Esophagus mucosa (tissue), 1 donor: Measurements from ENCODE around the gene PTN. TPM values are rescaled to one million over a fixed set of nuclear protein-coding genes. Genes with fewer than 3 reads are reported as not detected.
"Not testable (repeated sequence)": the region's sequence is repeated elsewhere in the genome, so short reads cannot be mapped to it uniquely, and the experiment has no call there.

Source experiments
- ATAC-seq: fragments of 200-7000 bp; cut with Tn5 transposase; one replicate; pipeline ENCODE4 v1.9.1; 2020
- total RNA-seq: library from RNA; stranded (reverse); gene quantifications from one replicate; pipeline ENCODE4 v1.2.4, GENCODE V29; 2023
- donor health status: DM: yes; HTN: yes; CAD: no.

PTN gene
- total RNA-seq, 1 donor from 2014 or later: 28.6 TPM

DNA sequence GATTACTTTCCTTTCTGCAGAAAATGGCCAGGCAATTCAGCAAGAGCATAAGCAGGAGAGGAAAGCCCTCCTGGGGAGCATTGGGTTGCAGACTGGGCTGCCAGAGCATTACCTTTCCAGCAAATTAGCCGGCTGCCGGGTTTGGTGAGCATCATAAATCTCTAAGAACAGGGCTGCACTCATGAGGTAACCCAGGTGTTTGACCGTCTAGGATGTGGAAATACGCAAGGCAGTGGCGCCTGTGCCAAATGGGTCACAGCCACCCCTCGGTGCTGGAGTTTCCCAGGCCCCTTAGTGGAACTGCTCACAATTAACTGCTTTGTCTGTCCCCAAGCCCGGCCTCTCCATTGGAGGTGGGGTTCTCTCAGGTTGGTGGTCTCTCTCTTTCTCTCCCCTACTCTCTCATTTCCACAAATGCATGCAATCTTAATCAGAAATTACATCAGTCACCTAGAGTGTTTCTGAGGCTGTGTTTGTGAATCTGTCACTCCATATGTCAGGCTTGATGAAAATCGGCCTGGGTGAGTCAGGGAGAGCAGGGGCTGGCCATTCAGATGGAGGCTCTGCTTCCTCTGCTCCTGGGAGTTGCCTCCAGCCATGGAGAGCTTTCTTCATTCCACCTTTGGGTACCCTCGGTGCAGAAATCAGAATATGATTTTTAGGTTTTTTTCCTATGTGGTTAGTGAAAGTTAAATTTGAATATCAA lies 26.7 kb downstream of the PTN start:
- no peak for ATAC-seq

DNA sequence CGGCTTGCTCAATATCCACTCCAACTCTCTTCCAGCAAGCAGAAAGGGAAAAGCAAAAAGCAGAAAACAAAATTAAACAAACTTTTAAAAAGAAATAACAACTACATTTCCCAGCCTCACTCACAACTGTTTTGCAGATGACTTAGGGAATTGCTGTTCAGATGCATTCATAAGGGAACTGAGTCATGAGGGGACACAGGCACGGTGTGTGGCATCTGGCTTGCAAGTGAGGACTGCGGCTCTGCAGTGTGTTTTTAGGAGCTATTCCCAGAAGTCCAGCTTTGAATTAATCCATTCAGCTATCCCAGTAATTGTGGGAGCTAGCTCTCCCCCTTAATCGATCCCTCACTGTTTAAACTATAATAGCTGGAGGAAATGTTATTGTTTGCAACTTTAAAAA lies 30.3 kb downstream of the PTN start:
- no peak for ATAC-seq

DNA sequence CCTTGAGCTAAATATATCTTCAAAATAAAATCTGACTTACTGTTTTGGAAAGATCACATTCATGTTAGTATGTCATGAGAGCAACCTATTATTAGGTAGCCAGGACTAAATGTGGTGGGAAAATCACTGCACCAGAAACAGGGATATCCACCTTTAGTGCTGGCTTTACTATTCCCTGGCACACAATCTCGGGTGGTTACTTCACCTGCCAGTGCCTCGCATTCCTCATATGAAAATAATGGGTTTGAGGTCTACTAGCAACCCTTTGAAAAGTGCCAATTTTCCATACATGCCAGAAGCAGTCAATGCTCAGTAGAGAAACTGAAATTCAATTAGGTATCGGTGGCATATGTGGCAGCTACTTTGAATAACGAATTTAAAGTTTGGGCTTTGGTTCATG lies 36.8 kb downstream of the PTN start:
- ATAC-seq: no peak

DNA sequence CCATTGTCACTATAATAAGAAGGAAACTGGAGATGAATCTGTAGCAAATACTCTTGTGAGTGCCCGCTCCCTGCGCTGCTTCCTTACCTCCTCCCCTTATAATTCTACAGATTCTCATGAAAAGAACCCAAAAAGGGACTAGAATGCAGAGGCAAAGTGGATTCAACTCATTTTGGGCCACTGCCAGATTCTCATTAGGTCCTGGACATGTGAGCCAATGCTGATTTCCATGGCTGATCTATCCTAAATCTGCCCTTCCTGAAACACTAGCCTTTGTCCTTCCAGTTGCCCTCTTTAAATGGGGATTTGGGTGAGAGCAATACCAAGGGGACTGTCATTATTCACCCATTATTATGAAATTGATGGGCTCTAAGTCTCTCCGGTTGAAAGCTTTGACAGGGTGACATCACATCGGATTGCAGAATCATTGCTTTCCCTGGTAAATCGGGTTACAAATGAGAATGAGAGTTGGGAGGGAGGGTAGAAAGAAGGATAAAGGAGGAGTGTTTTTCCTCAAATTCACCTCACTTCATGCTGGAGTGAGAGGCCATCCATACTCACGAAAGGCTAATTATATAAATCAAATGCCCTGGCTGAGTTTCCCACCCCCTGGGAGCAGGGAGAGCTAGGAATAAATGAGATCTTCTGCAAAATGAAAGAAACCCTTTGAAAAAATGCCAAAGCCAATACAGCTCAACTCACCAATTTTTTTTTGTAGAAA lies 37.5 kb downstream of the PTN start:
- no peak for ATAC-seq

DNA sequence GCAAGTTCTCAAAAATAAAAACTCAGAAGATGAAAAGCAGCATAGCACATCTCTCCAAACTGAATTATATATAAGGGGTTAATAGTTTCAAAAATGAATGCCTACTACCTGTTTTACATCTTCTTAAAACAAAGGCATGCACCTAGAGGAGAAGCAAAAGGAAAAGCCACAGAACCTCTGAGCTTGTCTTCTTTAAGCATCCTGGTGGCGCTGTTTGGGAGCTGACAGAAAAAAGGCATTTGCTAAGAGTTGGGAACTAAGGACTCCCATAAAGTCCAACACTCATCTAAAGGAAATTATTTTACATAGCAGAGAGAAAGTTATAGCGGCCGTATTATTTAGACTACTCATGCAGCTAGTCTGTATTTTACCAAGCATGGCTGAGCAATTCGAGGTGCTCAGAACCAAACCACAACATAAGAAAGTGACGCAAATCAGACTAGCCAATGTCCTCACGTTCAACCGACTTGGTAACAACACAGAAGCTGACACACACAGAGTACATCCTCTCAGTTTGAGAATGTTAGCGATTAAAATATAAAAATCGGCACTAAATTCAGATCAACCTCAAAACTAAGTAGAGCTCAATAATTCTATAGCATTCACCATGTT lies 38.8 kb downstream of the PTN start:
- no peak for ATAC-seq

DNA sequence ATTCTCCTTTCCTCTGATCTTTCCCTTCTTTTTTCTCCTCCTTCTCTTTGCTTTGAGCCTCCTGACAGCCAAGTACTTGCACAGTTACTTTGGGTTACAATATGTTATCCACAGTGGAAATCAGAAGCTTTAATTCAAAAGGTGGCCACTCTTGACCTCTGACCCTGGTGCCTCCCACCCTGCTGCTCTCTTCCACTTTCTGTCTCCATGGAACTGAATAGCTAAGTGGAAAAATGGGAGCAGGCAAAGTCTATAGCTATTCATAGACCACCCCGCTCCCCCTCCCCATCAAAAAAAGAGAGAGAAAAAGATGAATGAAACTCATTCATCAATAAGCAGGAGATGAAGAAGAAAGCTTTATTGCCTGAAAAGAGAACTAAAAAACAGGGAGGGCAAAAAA lies 39.4 kb downstream of the PTN start:
- ATAC-seq: no peak

DNA sequence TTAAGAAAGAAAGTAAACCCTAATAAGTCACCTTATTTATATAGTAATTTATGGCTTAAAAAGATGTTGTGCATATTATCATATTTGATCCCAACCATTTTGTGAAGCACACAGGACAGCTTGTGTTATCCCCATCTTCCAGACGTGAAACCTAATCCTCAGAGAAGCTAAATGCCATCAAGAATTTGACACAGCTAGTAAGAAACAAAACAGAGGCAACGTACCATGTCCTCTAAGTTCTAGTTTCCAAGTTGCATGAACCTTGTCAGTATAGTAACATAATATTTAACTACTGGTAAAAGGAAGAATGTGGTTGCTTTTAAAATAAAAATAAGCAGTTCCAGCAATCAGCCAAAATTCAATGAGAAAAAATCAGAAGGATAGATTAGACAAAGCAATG lies 41.5 kb downstream of the PTN start:
- no peak for ATAC-seq

DNA sequence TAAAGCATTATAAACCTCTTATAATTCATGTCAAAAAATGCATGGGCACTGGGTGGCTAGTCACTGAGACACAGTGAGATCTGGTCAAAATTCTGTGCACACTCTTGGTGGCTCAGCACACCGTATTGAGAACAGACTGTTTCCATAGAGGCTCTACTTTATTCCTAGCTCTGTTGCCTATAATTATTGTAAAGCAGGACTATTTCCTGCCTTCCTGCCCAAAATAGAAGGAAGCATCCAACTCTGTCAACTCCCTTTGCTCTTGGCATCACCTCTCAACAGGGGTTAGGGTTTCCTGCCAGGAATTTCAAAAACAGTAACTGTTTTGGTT lies 45.1 kb downstream of the PTN start:
- no peak for ATAC-seq

DNA sequence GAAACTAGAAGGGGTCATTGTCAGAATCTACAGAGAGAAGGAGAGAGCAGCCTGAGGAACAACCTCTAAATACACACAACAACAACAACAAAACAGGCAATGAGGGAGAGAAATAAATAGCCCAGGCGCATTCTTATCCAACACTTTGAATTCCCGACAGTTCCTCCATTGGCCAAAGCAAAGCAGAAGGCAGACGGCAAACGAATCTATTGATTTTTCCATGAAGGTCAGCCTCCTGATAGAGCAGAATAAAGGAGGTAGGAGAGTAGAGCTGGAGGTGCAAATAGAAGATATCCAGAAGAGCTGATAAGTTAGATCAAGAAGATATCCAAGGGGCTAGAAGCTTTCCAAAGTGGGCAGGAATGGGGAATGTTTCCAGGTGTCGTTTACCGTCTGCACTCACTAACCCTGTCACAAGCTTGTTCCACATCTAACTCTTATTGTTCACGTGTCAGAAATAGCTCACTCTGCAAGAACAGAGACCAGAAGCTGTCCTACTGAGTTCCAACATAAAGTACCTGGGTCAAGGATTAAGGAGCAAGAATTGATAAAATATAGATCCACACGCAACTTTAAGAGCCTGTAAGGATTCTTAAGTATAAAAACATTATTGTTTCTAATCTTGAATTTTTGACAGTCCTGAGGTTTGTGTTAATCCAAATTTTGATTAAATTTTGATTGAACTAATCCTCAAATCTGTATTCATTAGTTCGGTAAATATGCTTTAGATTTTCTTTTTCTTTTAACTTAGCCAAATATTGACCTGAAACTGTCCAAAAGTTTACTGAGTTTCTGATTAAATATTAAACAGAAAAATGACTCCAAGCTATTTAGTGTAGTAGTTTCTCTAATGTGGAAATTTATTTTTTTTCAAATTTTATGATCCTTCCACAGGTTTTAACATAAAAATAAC lies 45.7 kb downstream of the PTN start:
- no peak for ATAC-seq

DNA sequence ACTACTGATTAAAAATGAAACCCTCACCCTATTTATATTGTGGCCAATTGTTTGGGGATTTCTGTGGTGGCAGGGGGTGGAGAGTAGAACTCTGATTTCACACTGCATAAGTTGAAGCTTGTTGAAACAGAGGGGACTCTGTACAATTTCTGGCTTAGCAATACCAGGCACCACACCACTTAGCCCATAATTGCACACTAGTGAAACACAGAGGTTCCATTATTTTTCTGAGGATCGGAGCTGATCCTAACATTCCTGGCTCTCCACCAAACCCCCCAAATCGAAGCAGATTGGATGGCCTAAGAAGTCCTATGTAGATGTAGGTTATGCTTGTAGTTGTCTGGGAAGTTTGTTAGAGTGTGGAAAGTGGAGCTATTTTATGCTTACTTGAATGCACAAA lies 47.0 kb downstream of the PTN start:
- no peak for ATAC-seq

DNA sequence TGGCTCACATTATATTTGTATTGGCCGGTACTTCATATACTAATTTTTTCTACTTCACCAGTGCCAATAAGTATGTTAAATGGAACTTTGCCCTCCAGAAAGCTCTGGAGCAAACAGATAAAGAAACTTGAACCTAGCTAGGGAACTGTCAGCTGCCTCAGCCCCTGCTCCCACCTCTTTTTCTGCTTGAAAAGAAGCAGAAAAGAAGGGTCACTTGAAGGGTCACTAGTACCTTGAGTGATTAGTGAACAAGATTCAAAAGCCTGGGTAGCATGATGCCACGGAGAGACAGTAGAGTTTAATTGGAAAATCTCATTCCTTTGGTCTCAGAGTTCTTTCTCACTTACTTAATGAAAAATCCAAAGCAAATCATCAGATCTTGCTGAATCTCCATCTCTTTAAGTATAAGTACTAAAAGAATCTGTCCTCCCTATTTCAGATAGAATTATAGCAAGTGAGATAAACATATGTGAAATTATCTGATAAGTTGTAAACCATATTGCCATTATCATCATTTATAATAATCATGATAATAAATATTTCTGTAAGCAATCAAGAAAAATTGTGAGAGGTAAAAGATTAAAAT lies 47.7 kb downstream of the PTN start:
- no peak for ATAC-seq

DNA sequence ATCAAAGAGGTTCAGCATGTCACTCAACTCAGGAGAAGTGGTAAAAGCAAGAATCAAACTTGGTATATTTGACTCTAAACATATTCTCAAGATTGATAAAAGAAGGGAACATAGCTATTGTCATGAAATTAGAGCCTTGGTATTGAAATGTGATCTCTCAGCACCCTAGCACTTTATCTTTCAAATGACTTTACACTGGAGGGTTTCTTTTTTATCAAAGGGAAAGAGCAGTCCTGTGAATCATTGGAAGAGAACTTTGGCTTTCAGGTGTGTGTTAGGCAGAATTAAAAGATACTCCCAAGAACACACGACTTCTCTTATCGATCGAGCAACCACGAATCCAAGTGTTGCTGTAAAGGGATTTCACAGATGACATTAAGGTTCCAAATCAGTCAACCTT lies 54.4 kb downstream of the PTN start:
- no peak for ATAC-seq

DNA sequence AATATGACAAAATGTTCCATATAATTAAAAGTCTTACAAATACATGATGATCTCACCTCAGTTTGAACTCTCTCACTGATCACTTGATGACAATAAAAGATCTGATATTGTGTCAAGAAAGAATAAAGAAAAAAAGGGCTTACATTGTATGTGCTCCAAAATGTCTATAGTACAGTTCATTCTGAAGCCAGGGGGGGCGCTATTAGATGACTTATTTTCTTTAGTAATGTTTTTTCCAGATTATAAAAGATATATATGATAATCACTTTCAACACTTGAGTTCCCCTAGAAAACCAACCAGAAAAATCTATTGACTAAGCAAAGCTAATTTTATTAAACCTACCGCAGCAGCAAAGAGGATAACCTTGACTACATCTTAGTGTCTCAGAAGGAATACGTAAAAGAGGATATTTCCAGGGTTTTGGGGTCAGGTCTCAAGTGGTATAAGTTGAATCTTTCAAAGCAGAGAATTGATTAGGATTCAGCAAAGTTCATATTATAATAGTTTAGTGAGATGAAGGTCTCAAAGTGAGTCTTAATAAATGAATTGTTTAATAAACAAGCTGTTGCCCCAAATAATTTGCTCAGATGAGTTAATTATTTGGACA lies 55.8 kb downstream of the PTN start:
- ATAC-seq: no peak

DNA sequence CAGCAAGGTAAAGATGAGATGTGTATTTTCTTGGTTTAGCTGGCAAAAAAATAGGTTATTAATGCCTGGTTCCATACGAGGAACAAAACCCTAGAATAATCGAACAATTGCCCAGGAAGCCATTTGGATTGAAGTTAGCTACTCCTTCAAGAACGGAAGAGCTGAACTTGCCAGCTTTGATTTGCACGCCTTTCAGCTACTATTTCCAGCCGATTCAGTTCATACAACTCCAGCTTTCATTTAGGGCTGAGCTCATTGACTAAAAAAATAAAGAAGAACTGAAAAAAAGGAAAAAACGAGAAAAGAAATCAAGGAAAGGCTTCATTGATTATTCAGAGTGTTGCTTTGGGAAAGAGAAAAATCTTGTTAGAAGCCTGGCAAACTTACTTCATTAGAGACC lies 60.4 kb downstream of the PTN start:
- ATAC-seq: no peak

DNA sequence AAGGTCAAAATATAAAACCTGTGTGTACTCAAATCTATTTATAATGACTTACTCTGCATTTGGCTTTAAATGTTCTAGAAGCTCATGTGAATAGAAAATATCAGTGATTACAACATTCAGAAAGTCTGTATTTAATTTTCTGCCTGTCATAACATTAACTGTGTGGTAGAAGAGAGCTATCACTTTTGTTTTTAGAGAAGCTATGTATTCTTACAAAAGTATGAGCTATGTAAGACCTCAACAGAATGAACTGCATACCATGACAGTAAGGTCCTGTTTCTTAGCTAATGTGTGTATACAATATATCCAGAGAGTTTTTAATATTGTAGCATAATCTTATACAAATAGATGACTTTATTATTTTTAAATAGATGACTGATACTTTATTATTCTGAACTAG lies 61.5 kb downstream of the PTN start:
- ATAC-seq: no peak

DNA sequence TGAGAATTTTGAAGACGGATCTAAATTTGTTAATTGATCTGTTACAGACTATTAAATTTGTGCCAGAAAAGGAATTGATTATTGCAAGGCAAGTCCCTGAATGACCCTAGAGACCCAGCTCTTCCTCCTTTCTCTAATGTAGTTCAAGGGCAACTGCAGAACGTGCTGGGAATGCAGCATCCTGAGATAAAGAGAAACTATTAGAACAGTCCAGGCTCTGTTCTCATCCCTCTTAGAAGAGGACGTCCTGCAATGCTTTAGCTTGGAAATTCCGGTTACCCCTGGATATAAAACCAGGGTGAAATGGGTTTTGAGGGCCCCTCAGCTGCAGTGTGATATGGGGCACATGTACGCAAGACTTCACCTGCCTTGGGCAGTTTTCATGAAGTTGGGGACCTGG lies 67.3 kb downstream of the PTN start:
- no peak for ATAC-seq

DNA sequence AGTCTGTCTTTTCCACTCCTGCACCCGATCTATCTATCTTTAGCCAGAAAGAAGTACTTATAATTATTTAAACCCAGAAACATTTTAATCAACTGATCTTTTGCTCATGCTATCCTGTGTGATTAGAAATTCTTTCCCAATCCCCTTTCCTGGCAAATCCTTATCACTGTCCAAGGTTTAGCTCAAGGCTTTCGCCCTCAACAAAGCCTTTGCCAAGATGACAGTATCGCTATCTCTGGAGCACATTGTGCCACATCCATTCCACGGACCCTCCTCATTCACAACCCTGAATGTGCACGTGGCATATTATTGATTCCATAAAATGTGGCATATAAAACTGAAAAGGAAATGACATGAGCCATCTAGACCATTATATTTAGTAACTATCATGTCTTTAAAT lies 71.3 kb downstream of the PTN start:
- ATAC-seq: no peak

DNA sequence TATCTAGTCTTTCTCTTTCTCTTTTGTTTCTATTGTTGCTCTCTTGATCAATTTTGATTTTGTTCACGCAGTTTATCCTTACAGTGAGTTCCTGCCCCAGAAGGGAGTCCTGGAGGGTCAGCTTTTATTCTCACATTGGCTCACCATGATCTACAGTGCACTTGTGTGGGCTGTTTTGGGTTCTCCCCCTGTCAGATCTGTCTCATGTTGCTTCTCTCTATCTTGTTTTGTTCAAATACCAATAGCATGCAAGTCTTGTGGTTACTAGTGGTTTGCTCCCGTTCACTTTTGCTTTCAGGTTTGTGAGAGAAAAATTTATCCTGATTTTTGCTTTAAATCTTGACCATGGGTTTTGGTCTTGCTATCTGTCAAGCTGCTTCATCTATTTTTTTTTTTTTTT lies 74.3 kb downstream of the PTN start:
- no peak for ATAC-seq

DNA sequence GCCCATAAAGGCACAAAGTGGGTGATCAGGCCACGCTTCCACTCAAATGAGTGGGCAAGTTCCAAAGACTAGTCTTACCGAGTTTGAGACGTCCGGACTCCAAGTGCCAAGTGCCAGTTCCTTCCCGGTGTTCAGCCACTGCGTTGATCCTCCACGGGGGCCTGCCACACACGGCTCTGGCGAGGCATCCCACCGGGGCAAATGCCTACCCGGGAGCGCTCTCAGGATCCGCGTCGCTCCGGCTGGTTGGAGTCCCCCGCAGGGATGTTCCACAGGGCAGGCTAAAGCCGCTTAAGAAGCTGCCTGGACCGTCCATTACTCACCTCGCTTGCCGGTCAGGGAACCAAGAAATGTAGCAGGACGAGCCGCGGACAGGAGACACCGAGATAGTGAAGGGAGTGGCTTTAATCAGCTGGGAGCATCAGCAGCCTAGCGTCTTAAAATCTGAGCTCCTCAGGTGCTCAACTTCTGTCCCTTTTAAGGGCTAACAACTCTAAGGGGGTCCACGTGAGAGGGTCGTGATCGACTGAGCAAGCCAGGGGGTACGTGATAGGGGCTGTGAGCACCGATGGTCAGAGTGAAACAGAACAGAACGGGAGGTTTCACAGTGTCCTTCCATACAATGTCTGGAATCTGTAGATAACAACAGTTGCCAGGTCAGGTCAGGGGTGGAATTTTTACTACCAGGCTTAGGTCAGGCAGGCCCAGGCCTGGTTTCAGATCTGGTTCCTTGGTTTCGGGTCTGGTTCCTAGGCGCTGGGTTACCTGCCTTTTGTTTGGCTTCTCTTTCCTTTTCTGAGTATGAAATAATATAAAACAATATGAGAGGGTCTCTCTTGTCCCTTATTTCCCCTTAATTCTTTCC lies 75.3 kb downstream of the PTN start:
- not testable (repeated sequence) for ATAC-seq

DNA sequence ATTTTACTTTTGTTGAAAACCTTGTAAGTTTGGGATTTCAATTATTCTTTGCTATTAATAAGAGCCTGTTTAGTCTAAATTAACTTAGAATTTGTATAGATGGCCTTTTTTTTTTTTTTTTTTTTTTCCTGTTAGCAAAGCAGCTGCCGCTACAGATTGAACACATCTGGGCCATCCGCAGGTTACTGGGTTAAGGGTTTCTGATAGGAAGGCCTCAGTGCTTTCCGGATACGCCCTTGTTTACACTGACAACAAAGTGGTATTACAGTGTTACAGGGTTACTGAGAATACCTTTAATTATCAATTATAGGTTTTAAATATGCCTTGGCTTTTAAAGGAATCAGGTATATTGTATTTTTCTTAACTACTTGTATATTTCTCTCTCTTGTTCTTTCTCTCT lies 76.8 kb downstream of the PTN start:
- ATAC-seq: no peak

DNA sequence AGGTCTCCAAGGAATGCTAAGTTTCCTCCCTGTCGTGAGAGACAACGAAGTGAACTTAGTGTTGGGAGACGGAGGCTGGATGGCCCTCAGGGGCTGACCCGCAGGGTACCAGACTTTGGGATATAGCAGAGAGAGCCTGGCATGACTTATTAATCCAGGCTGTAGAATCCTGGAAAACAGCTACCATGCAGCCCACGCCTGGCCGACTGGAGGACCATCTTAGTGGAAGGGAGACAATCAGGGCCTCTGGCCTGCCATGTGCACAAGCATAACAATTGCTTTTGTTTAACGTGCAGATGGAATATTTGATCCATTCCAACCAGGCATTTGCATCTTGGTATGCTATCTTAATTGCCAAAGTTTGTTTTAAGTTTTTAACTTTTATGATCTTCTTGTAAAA lies 78.1 kb downstream of the PTN start:
- not testable (repeated sequence) for ATAC-seq
